MCF 10A (cell line): ENCODE data around the gene COX8C. TPM values are rescaled to one million over a fixed set of nuclear protein-coding genes. Genes with fewer than 3 reads are reported as not detected.

Source experiments
- BruUV-seq: library from RNA; stranded (reverse); fragments of 400-500 nt; replicated peaks from 2 replicates; lab custom pipeline; 2021; lab: Mats Ljungman, UMichigan
- CTCF ChIA-PET: fragments of 300-600 bp; sonication (Branson Sonifier 250); formaldehyde crosslinking; extraction: SDS; loops from one replicate; lab custom pipeline; 2021; ENCODE audit warnings: antibody characterized with exemption, inconsistent platforms; lab: Yijun Ruan, JAX
- POLR2A ChIA-PET: fragments of 300-600, 350-650 bp; sonication (Branson Sonifier 250); formaldehyde crosslinking; extraction: SDS; loops from one replicate; lab custom pipeline; 2020; ENCODE audit warnings: antibody characterized with exemption, inconsistent platforms; lab: Yijun Ruan, JAX
- DNase-seq: peaks from one replicate; pipeline ENCODE4 v3.0.0-alpha.2; 2018; ENCODE audit not compliant: unreplicated experiment
- H3K27ac Mint-ChIP-seq: one replicate; pipeline ENCODE4 v1.8.0; 2022; ENCODE audit warnings: mild to moderate bottlenecking, low read depth, mixed read lengths; ENCODE audit not compliant: unreplicated experiment
- H3K27me3 Mint-ChIP-seq: one replicate; pipeline ENCODE4 v1.8.0; 2022; ENCODE audit warnings: mixed read lengths; ENCODE audit not compliant: insufficient read depth, unreplicated experiment
- H3K36me3 Mint-ChIP-seq: one replicate; pipeline ENCODE4 v1.8.0; 2022; ENCODE audit warnings: mild to moderate bottlenecking, moderate library complexity, mixed read lengths; ENCODE audit not compliant: insufficient read depth, unreplicated experiment
- H3K4me1 Mint-ChIP-seq: one replicate; pipeline ENCODE4 v1.8.0; 2022; ENCODE audit warnings: mixed read lengths; ENCODE audit not compliant: insufficient read depth, unreplicated experiment
- H3K4me3 Mint-ChIP-seq: one replicate; pipeline ENCODE4 v1.8.0; 2022; ENCODE audit warnings: mild to moderate bottlenecking, moderate library complexity, mixed read lengths; ENCODE audit not compliant: unreplicated experiment
- H3K9me3 Mint-ChIP-seq: one replicate; pipeline ENCODE4 v1.8.0; 2022; ENCODE audit warnings: mixed read lengths; ENCODE audit not compliant: unreplicated experiment
- CTCF ChIP-seq: fragments of 200-600 bp; IDR thresholded peaks from one replicate; pipeline ENCODE4 v1.8.0; 2022; ENCODE audit warnings: antibody characterized with exemption, mild to moderate bottlenecking; ENCODE audit not compliant: unreplicated experiment
- intact Hi-C: fragments of 100-400 bp; cut with micrococcal nuclease; formaldehyde crosslinking; loops from 2 replicates; pipeline ENCODE4 v1.14.1; 2022
- total RNA-seq: library from RNA; stranded (reverse); gene quantifications from 2 replicates; pipeline ENCODE4 v1.2.3, GENCODE V29; 2022

The COX8C gene
- total RNA-seq, 1 experiment from 2014 or later = not detected

- ChIA-PET POLR2A (no interaction called here), CTCF (no interaction called here)
- peaks cover 13% of the 10 kb centered on the region for H3K4me1 Mint-ChIP-seq
- BruUV-seq = no TSS peak
- no peak overlapping the region for H3K4me3 Mint-ChIP-seq
- no peaks in the 10 kb centered on the region for H3K27me3 Mint-ChIP-seq
- no peaks in the 10 kb centered on the region for H3K9me3 Mint-ChIP-seq
- intact Hi-C loops = no loop called here
- no peaks in the 10 kb centered on the region for H3K36me3 Mint-ChIP-seq
- DNase-seq = no peak
- H3K27ac Mint-ChIP-seq = no peak overlapping the region
- TF ChIP-seq CTCF = no peak
Observed at GRCh38 chr14:93302688-93303581, 44.0 kb upstream of the COX8C start.

- intact Hi-C loops = no loop called here
- ChIA-PET POLR2A (no interaction called here), CTCF (no interaction called here)
- no peak for DNase-seq
- Mint-ChIP-seq H3K4me3 (no peak overlapping the region), H3K27me3 (no peaks in the 10 kb centered on the region), H3K27ac (no peak overlapping the region), H3K9me3 (no peaks in the 10 kb centered on the region), H3K36me3 (no peaks in the 10 kb centered on the region), H3K4me1 (peaks cover 13% of the 10 kb centered on the region)
- TF ChIP-seq CTCF = no peak
- BruUV-seq = no TSS peak
Observed at GRCh38 chr14:93303659-93304058, 43.3 kb upstream of the COX8C start.

- Mint-ChIP-seq H3K4me3 (no peak overlapping the region), H3K4me1 (peaks cover 13% of the 10 kb centered on the region), H3K27me3 (no peaks in the 10 kb centered on the region), H3K9me3 (no peaks in the 10 kb centered on the region), H3K27ac (no peak overlapping the region), H3K36me3 (no peaks in the 10 kb centered on the region)
- no TSS peak for BruUV-seq
- no peak for DNase-seq
- POLR2A ChIA-PET = interaction anchor here (1.1 to 1.3 kb wide), 2 partner anchors 9 to 13 kb away, joined by 3 read pairs; no protein-coding TSS in a partner anchor
- intact Hi-C loops = no loop called here
- no peak for TF ChIP-seq CTCF
- CTCF ChIA-PET = no interaction called here
Observed at GRCh38 chr14:93304771-93305170, 42.2 kb upstream of the COX8C start.

- Mint-ChIP-seq H3K4me3 (no peak overlapping the region), H3K27ac (no peak overlapping the region), H3K4me1 (peaks cover 13% of the 10 kb centered on the region), H3K27me3 (no peaks in the 10 kb centered on the region), H3K9me3 (no peaks in the 10 kb centered on the region), H3K36me3 (no peaks in the 10 kb centered on the region)
- ChIA-PET POLR2A (interaction anchor here (0.6 to 1.3 kb wide), 2 partner anchors 12 to 825 kb away, joined by 3 read pairs; no protein-coding TSS in a partner anchor), CTCF (no interaction called here)
- no peak for TF ChIP-seq CTCF
- DNase-seq = no peak
- intact Hi-C loops = no loop called here
- BruUV-seq = no TSS peak
Observed at GRCh38 chr14:93305725-93306418, 41.1 kb upstream of the COX8C start.
